Heart left ventricle (tissue), 13 donors: Measurements from ENCODE around the gene DZIP1L.

Source experiments
- POLR2A ChIP-seq, 2 donors: fragments of 450-650 bp; IDR thresholded peaks; one replicate each; pipeline ENCODE4 v1.6.1; 2017; ENCODE audit warnings: antibody characterized with exemption in 2 of 2, mild to moderate bottlenecking in 2 of 2, moderate library complexity in 2 of 2
- TF ChIP-seq, protein P1 (sequence below), 12 donors: fragments of 200-600 bp; sonication (generic) in 4 of 12; IDR thresholded peaks; one replicate each; pipeline versions ENCODE4 v1.5.0 to v1.8.0; 2018 to 2022; ENCODE audit warnings: antibody characterized with exemption in 12 of 12, mild to moderate bottlenecking in 5 of 12
- donor health status: ischemic (EF 13 %, LVEDD 7.1; RV severe dilation, severe dysfunction).
- donor health status: DM: no; HTN: yes; CAD: no.
- donor health status: DM: no; HTN: no; CAD: no.
- donor health status: ischemic (EF 25% LVEDD 6.9; RV normal size, moderate dysfunction).
- donor health status: ischemic (EF 25% LVEDD 5.7; RV mildly dilated, moderate dysfunction).
- donor health status: ischemic (EF 35%, LVEDD 5.7; RV mildly dilated, moderate dysfunction).
- donor health status: nonischemic (EF 11% LVEDD 7.7; RV severe dilation, severe dysfunction).
- donor health status: DM: yes; HTN: yes; CAD: no.
- donor health status: PGD.
- donor health status: ischemic (EF 29% LVEDD 5.4; RV normal size, mild dysfunction).
- donor health status: nonischemic (EF 23%, LVEDD 6.1; RV moderate dilation, normal function).

GRCh38 chr3:138132239-138132638, 16.8 kb upstream of the DZIP1L start, which contains the start of gene A4GNT:
- TF ChIP-seq, protein P1, sequence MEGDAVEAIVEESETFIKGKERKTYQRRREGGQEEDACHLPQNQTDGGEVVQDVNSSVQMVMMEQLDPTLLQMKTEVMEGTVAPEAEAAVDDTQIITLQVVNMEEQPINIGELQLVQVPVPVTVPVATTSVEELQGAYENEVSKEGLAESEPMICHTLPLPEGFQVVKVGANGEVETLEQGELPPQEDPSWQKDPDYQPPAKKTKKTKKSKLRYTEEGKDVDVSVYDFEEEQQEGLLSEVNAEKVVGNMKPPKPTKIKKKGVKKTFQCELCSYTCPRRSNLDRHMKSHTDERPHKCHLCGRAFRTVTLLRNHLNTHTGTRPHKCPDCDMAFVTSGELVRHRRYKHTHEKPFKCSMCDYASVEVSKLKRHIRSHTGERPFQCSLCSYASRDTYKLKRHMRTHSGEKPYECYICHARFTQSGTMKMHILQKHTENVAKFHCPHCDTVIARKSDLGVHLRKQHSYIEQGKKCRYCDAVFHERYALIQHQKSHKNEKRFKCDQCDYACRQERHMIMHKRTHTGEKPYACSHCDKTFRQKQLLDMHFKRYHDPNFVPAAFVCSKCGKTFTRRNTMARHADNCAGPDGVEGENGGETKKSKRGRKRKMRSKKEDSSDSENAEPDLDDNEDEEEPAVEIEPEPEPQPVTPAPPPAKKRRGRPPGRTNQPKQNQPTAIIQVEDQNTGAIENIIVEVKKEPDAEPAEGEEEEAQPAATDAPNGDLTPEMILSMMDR (IDR thresholded peaks at IDR 0.05), result no peak
- TF ChIP-seq POLR2A (IDR thresholded peaks at IDR 0.05), result no peak
